GM12892 (cell line): ENCODE data around the gene TMEM170B.

ENCODE experiments used
- POLR2A ChIP-seq: IDR thresholded peaks from 2 replicates; pipeline ENCODE4 v1.6.1; 2011; ENCODE audit warnings: low read depth, low read length, control low read depth
- POLR2AphosphoS5 ChIP-seq: IDR thresholded peaks from 2 replicates; pipeline ENCODE4 v1.6.1; 2011; ENCODE audit warnings: low read depth, low read length, control low read depth

- TF ChIP-seq POLR2A (no peak), POLR2AphosphoS5 (no peak)
Measured at GRCh38 chr6:11623272-11623671, 85.7 kb downstream of the TMEM170B start.
